ENCODE data around the gene SRSF5. TPM values are rescaled to one million over a fixed set of nuclear protein-coding genes. Genes with fewer than 3 reads are reported as not detected.

Gene SRSF5
- total and polyA plus RNA-seq, 2 of the 13 experiments (the other 11 are each of a cell fraction or from before 2014, with no cell fraction given), result 189 to 277 TPM

GRCh38 chr14:69772082-69773017, 5.4 kb downstream of the SRSF5 start (continued):
- TF ChIP-seq ZNF318 (CRISPR knock-in tag; IDR thresholded peaks at IDR 0.05) (peak; percentile 56; the same call in 1 of the 2 replicates), NFE2L1 (CRISPR knock-in tag; IDR thresholded peaks at IDR 0.05; ENCODE audit: borderline replicate concordance) (no peak), SOX6 (IDR thresholded peaks at IDR 0.05) (no peak), SOX6 (CRISPR knock-in tag; IDR thresholded peaks at IDR 0.05) (peak; percentile 28; the same call in 1 of the 2 replicates), SOX13 (IDR thresholded peaks at IDR 0.05) (no peak), SOX13 (CRISPR knock-in tag; conservative IDR thresholded peaks at IDR 0.05 in 1 of 2, IDR thresholded peaks at IDR 0.05 in 1 of 2) (peak in 1 of 2 experiments; percentile 48; a peak in 1 of 4 replicates), MED1 (CRISPR knock-in tag; IDR thresholded peaks at IDR 0.05) (peak; percentile 53), ZNF121 (CRISPR knock-in tag; IDR thresholded peaks at IDR 0.05) (0 out of 2 replicates have a peak, but pooled peaks have one; percentile 59), KDM2A (CRISPR knock-in tag; IDR thresholded peaks at IDR 0.05; ENCODE audit: borderline replicate concordance, low read depth) (0 out of 2 replicates have a peak, but pooled peaks have one; percentile 21), ZNF367 (CRISPR knock-in tag; IDR thresholded peaks at IDR 0.05; ENCODE audit: borderline replicate concordance) (no peak), ZFP90 (CRISPR knock-in tag; IDR thresholded peaks at IDR 0.05; ENCODE audit: borderline replicate concordance) (no peak), ZBTB42 (CRISPR knock-in tag; IDR thresholded peaks at IDR 0.05) (no peak), ELF3 (CRISPR knock-in tag; IDR thresholded peaks at IDR 0.05) (no peak), ZNF549 (CRISPR knock-in tag; IDR thresholded peaks at IDR 0.05) (no peak), ZNF282 (IDR thresholded peaks at IDR 0.05; ENCODE audit: partially characterized antibody) (no peak), ZBED4 (CRISPR knock-in tag; IDR thresholded peaks at IDR 0.05; ENCODE audit: borderline replicate concordance) (no peak), MTA3 (CRISPR knock-in tag; IDR thresholded peaks at IDR 0.05) (no peak)

All from HepG2 (cell line).